K562 (cell line): ENCODE data around the gene RHOA. TPM values are rescaled to one million over a fixed set of nuclear protein-coding genes. Genes with fewer than 3 reads are reported as not detected.

Source experiments
- ATAC-seq: fragments of 200-7000 bp; cut with Tn5 transposase; 3 replicates; pipeline ENCODE4 v1.9.1; 2020; ENCODE audit warnings: moderate library complexity
- BruUV-seq: library from RNA; stranded (reverse); fragments of 400-500 nt; replicated peaks from 2 replicates; lab custom pipeline; 2021; lab: Mats Ljungman, UMichigan
- CTCF ChIA-PET: fragments of 300-600 bp; formaldehyde crosslinking; extraction: SDS; loops from one replicate; lab custom pipeline; 2021; ENCODE audit warnings: low intra/inter-chr PET ratio; lab: Yijun Ruan, JAX
- POLR2A ChIA-PET: fragments of 300-600, 350-650 bp; sonication (Branson Sonifier 250); formaldehyde crosslinking; extraction: SDS; loops from one replicate; lab custom pipeline; 2021; ENCODE audit warnings: antibody characterized with exemption, inconsistent platforms; lab: Yijun Ruan, JAX
- DNase-seq, 4 experiments: peaks; one replicate each; pipeline versions ENCODE4 v3.0.0 to v3.0.0-alpha.2; 2011 to 2018; ENCODE audit warnings: low spot score in 3 of 4, mixed read lengths in 3 of 4; ENCODE audit errors: extremely low read depth in 1 of 4
- FAIRE-seq: peaks from 2 replicates; lab custom pipeline; 2011; peaks lifted over from hg19 to GRCh38; lab: Jason Lieb, UNC
- H2AFZ ChIP-seq: 2 replicates; pipeline ENCODE4 v1.6.0; 2011; ENCODE audit warnings: low read depth, low read length, control low read depth, inconsistent platforms
- H3K27ac ChIP-seq: fragments of 200-600 bp; 3 replicates; pipeline ENCODE4 v1.8.0; 2011; ENCODE audit warnings: low read depth, mild to moderate bottlenecking, control low read depth, inconsistent platforms, low read length, moderate library complexity, mixed read lengths; ENCODE audit errors: extremely low read depth
- H3K27me3 ChIP-seq, 2 experiments: fragments of 300-600 bp in 1 of 2; 2 replicates in 1 of 2; 3 replicates in 1 of 2; pipeline versions ENCODE4 v1.6.0 to v1.8.0; 2011; ENCODE audit warnings: inconsistent platforms in 2 of 2, low read length in 2 of 2, mild to moderate bottlenecking in 1 of 2, mixed read lengths in 1 of 2, moderate library complexity in 1 of 2; ENCODE audit not compliant: control insufficient read depth in 2 of 2, insufficient read depth in 2 of 2
- H3K36me3 ChIP-seq: fragments of 300-600 bp; 3 replicates; pipeline ENCODE4 v1.8.0; 2011; ENCODE audit warnings: mild to moderate bottlenecking, low read length, inconsistent platforms; ENCODE audit not compliant: control insufficient read depth, insufficient read depth
- H3K4me1 ChIP-seq, 2 experiments: fragments of 200-600 bp in 1 of 2; replicated peaks in 1 of 2; 2 replicates in 1 of 2; 3 replicates in 1 of 2; pipeline versions ENCODE4 v1.5.1 to v1.8.0; 2011; ENCODE audit warnings: inconsistent platforms in 2 of 2, low read length in 2 of 2, mild to moderate bottlenecking in 1 of 2, mixed read lengths in 1 of 2, moderate library complexity in 1 of 2; ENCODE audit not compliant: control insufficient read depth in 2 of 2, insufficient read depth in 2 of 2
- H3K4me2 ChIP-seq: 2 replicates; pipeline ENCODE4 v1.6.1; 2011; ENCODE audit warnings: low read length, control low read depth, inconsistent platforms, mixed read lengths; ENCODE audit not compliant: insufficient read depth
- H3K4me3 ChIP-seq: fragments of 200-600 bp; sonication (generic), shearing (Covaris generic); 2 replicates; pipeline ENCODE4 v1.5.1; 2016; ENCODE audit warnings: control low read depth, inconsistent platforms
- H3K79me2 ChIP-seq: fragments of 200-600 bp; 3 replicates; pipeline ENCODE4 v1.8.0; 2011; ENCODE audit warnings: low read length, inconsistent platforms; ENCODE audit not compliant: control insufficient read depth, insufficient read depth
- H3K9ac ChIP-seq, 2 experiments: 2 replicates each; pipeline versions ENCODE4 v1.6.0 to v1.6.1; 2011; ENCODE audit warnings: low read depth in 2 of 2, low read length in 2 of 2, control low read depth in 1 of 2, inconsistent platforms in 1 of 2, mild to moderate bottlenecking in 1 of 2, mixed read lengths in 1 of 2; ENCODE audit not compliant: insufficient read depth in 1 of 2
- H3K9me1 ChIP-seq: one replicate; pipeline ENCODE4 v1.6.0; 2011; ENCODE audit warnings: inconsistent platforms, mild to moderate bottlenecking, low read length, moderate library complexity; ENCODE audit not compliant: control insufficient read depth, insufficient read depth
- H3K9me3 ChIP-seq: replicated peaks from 2 replicates; pipeline ENCODE4 v1.5.1; 2011; ENCODE audit warnings: low read depth, low read length, inconsistent platforms; ENCODE audit not compliant: control insufficient read depth, insufficient read depth
- H4K20me1 ChIP-seq: replicated peaks from 2 replicates; pipeline ENCODE4 v1.6.1; 2011; ENCODE audit warnings: low read length, inconsistent platforms, mixed read lengths; ENCODE audit not compliant: control insufficient read depth, insufficient read depth
- AFF1 ChIP-seq, 2 experiments: fragments of 450-650 bp; IDR thresholded peaks; 2 replicates each; pipeline ENCODE4 v1.6.1; 2018; ENCODE audit warnings: mild to moderate bottlenecking in 2 of 2, low read depth in 1 of 2; ENCODE audit not compliant: partially characterized antibody in 2 of 2
- BRD9 ChIP-seq: fragments of 450-650 bp; IDR thresholded peaks from 2 replicates; pipeline ENCODE4 v1.6.1; 2018; ENCODE audit warnings: low read depth; ENCODE audit not compliant: partially characterized antibody
- CREB1 ChIP-seq, 2 experiments: sonication (generic) in 1 of 2; formaldehyde crosslinking in 1 of 2; IDR thresholded peaks; 2 replicates each; pipeline versions ENCODE4 v1.6.1 to v1.8.0; 2012 to 2022; ENCODE audit warnings: inconsistent platforms in 1 of 2, mild to moderate bottlenecking in 1 of 2, missing genetic modification reagents in 1 of 2, moderate library complexity in 1 of 2
- GATA2 ChIP-seq: sonication (generic); formaldehyde crosslinking; IDR thresholded peaks from 2 replicates; pipeline ENCODE4 v1.4.0; 2020; ENCODE audit warnings: mild to moderate bottlenecking, missing genetic modification reagents
- KLF6 ChIP-seq: fragments of 250-450 bp; sonication (Bioruptor Pico); IDR thresholded peaks from 2 replicates; pipeline ENCODE4 v1.4.0; 2020; ENCODE audit warnings: mild to moderate bottlenecking, moderate library complexity, borderline replicate concordance
- SAFB ChIP-seq: fragments of 200-400 bp; formaldehyde crosslinking; IDR thresholded peaks from 2 replicates; pipeline ENCODE4 v1.6.1; 2017; ENCODE audit warnings: low read depth, low read length, borderline replicate concordance
- SAP30 ChIP-seq: fragments of 200-600 bp; sonication (generic); IDR thresholded peaks from 2 replicates; pipeline ENCODE4 v1.6.1; 2012; ENCODE audit warnings: borderline replicate concordance, low read depth, mild to moderate bottlenecking, moderate library complexity, low read length, control low read depth, inconsistent platforms; ENCODE audit not compliant: insufficient read depth, poor library complexity, severe bottlenecking
- SIX5 ChIP-seq, 2 experiments: IDR thresholded peaks; 2 replicates each; pipeline ENCODE4 v1.6.1; 2011; ENCODE audit warnings: low read length in 2 of 2, borderline replicate concordance in 1 of 2, low read depth in 1 of 2, mild to moderate bottlenecking in 1 of 2, moderate library complexity in 1 of 2; ENCODE audit not compliant: insufficient read depth in 1 of 2
- SOX6 ChIP-seq: fragments of 450-650 bp; IDR thresholded peaks from 2 replicates; pipeline ENCODE4 v1.6.1; 2014; ENCODE audit warnings: mild to moderate bottlenecking
- SREBF1 ChIP-seq: fragments of 150-350 bp; IDR thresholded peaks from 2 replicates; pipeline ENCODE4 v1.6.1; 2014; ENCODE audit warnings: antibody characterized with exemption, low read depth, low read length, borderline replicate concordance
- TRIM28 ChIP-seq: fragments of 450-650 bp; IDR thresholded peaks from 2 replicates; pipeline ENCODE4 v1.6.1; 2017
- USF2 ChIP-seq: sonication (generic); formaldehyde crosslinking; IDR thresholded peaks from 2 replicates; pipeline ENCODE4 v1.5.0; 2020; ENCODE audit warnings: missing genetic modification reagents
- XRCC3 ChIP-seq: fragments of 450-650 bp; IDR thresholded peaks from 2 replicates; pipeline ENCODE4 v1.6.1; 2017; ENCODE audit warnings: mild to moderate bottlenecking, moderate library complexity
- ZNF143 ChIP-seq: sonication (generic); formaldehyde crosslinking; IDR thresholded peaks from 2 replicates; pipeline ENCODE4 v1.9.0; 2022; ENCODE audit warnings: mild to moderate bottlenecking, missing genetic modification reagents
- ZNF384 ChIP-seq: IDR thresholded peaks from 2 replicates; pipeline ENCODE4 v1.6.1; 2012; ENCODE audit warnings: low read depth, low read length, improper control_type of control experiment
- WGBS: fragments of 100-300 bp; shearing (Covaris generic); methylation state at CpG from one replicate; pipeline ENCODE4 v1.1.6; 2016; ENCODE audit warnings: low coverage, mixed read lengths; ENCODE audit not compliant: insufficient coverage; ENCODE audit errors: missing lambda C conversion rate; 5-methylcytosine and 5-hydroxymethylcytosine counted together
- in situ Hi-C: fragments of 300-500 bp; cut with MboI; formaldehyde crosslinking; loops from 4 replicates; pipeline ENCODE4 v1.15.0; 2018; ENCODE audit warnings: inconsistent platforms, mixed read lengths
- intact Hi-C: fragments of 100-400 bp; cut with micrococcal nuclease; formaldehyde crosslinking; loops from 2 replicates; pipeline ENCODE4 v1.14.2; 2022
- polyA plus RNA-seq, 8 experiments: library from polyadenylated mRNA; depleted of rRNA in 4 of 8; stranded (reverse) in 5 of 8; unstranded in 3 of 8; fragments of >200 nt; fragmentation: Nextera tagmentation in 2 of 8; fragmentation: Illumina TruSeq in 1 of 8; extraction: Ambion mirVana in 2 of 8; extraction: Trizol in 1 of 8; gene quantifications; 2 replicates each; pipeline versions ENCODE4 v1.2.1 to v1.2.3, GENCODE V29; 2011 to 2014; ENCODE audit warnings: inconsistent platforms in 1 of 8, missing spikeins in 1 of 8
- total RNA-seq, 7 experiments: library from RNA; depleted of rRNA in 6 of 7; stranded (reverse); fragments of >200 nt in 6 of 7; fragmentation: Illumina TruSeq in 2 of 7; extraction: Trizol in 2 of 7; gene quantifications; 2 replicates each; pipeline versions ENCODE4 v1.2.1 to v1.2.3, GENCODE V29; 2011 to 2021; ENCODE audit warnings: low replicate concordance in 1 of 7
- TF ChIP-seq, protein P1 (sequence below): IDR thresholded peaks from 2 replicates; pipeline ENCODE4 v1.6.1; 2014; ENCODE audit warnings: antibody characterized with exemption

The RHOA gene
- total and polyA plus RNA-seq, 9 of the 15 experiments (the other 6 are each of a cell fraction or from before 2014, with no cell fraction given), result 136 to 540 (median 236) TPM

DNA sequence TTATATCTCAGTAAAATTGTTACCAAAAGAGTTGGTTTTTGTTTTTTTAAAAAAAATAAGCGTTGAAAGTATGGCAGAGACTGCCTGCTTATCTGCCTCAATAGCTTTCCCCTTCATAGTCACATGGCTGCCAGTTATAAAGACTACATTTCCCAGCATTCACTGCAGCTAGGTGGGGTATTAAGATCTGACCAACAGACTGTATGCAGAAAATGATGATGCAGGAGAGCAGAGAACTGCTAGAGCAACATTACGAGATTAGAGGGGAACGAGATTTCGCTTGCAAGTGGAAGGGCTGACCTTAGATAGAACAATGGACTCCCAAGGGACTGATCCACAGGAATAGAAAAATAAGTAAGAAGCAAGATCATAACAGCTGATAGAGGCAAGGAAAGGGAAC, 14.3 kb downstream of the RHOA start:
- peak in 3 of 4 experiments; percentile 31 to 74 (median 60) for DNase-seq
- intact Hi-C loops, result no loop called here
- Histone ChIP-seq H3K4me1 (peaks cover 6 to 23% of the 10 kb centered on the region in 2 experiments; a peak in 3 of 5 replicates), H3K79me2 (peaks cover 90% of the 10 kb centered on the region), H3K4me2 (peak overlapping the region; percentile 33; the same call in 1 of the 2 replicates), H4K20me1 (peaks cover 23% of the 10 kb centered on the region), H3K36me3 (peaks cover 45% of the 10 kb centered on the region), H3K4me3 (no peak overlapping the region), H3K27ac (peak overlapping the region; percentile 11; the same call in 2 of the 3 replicates), H3K9ac (no peak overlapping the region), H3K9me1 (peaks cover 2% of the 10 kb centered on the region), H3K27me3 (no peaks in the 10 kb centered on the region), H3K9me3 (no peaks in the 10 kb centered on the region), H2AFZ (no peak overlapping the region)
- ATAC-seq, result peak; percentile 93
- BruUV-seq, result no TSS peak
- peak; percentile 90 for FAIRE-seq
- 9% methylated on average over 4 of the region's 4 CpGs for WGBS
- POLR2A ChIA-PET, result interaction anchor here (0.7 to 1.1 kb wide), 4 partner anchors 11 to 57 kb away, joined by 3 to 4 read pairs (median 4); partner anchors contain the start of gene USP4
- in situ Hi-C loops, result no loop called here
- CTCF ChIA-PET, result no interaction called here
- TF ChIP-seq KLF6 (no peak), TRIM28 (no peak), BRD9 (peak; percentile 53), AFF1 (IDR thresholded peaks at IDR 0.05; ENCODE audit: low read depth in 1 of 2, partially characterized antibody in 2 of 2) (peak in 1 of 2 experiments; percentile 61), SOX6 (0 out of 2 replicates have a peak, but pooled peaks have one; percentile 16), ZNF143 (CRISPR knock-in tag) (peak; percentile 86), SIX5 (IDR thresholded peaks at IDR 0.05; ENCODE audit: borderline replicate concordance in 1 of 2, insufficient read depth in 1 of 2, low read depth in 1 of 2, low read length in 2 of 2) (peak; percentile 56 to 70; a peak in 3 of 4 replicates), SAP30 (no peak), SREBF1 (no peak), SAFB (no peak), XRCC3 (no peak), CREB1 (IDR thresholded peaks at IDR 0.05) (0 out of 2 replicates have a peak, but pooled peaks have one; percentile 20), CREB1 (CRISPR knock-in tag; IDR thresholded peaks at IDR 0.05) (no peak), GATA2 (CRISPR knock-in tag) (peak; percentile 10; the same call in 1 of the 2 replicates), ZNF384 (no peak), USF2 (CRISPR knock-in tag) (peak; percentile 59)
- TF ChIP-seq, protein P1, sequence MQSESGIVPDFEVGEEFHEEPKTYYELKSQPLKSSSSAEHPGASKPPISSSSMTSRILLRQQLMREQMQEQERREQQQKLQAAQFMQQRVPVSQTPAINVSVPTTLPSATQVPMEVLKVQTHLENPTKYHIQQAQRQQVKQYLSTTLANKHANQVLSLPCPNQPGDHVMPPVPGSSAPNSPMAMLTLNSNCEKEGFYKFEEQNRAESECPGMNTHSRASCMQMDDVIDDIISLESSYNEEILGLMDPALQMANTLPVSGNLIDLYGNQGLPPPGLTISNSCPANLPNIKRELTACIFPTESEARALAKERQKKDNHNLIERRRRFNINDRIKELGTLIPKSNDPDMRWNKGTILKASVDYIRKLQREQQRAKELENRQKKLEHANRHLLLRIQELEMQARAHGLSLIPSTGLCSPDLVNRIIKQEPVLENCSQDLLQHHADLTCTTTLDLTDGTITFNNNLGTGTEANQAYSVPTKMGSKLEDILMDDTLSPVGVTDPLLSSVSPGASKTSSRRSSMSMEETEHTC, result no peak
